Measurements from ENCODE around the gene RNF141.

DNA sequence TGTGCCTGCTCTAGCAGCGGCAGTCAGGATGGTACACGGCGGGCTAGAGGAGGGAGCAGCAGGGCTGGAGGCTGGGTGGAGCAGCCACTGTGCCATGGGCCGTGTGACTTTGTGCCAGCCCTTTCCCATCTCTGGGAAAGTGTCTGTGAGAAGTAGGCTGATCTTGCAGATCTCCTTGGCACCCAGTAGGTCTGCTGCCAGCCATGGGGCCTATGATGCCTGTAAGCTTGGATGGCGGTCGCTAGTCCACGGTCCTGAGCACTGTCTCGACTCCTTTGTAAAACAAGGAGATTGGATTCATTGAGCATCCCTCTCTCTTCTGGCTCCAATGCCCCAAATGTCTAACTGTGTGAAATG, 63.3 kb downstream of the RNF141 start:
- TF ChIP-seq PBX3 (IDR thresholded peaks at IDR 0.05; ENCODE audit: insufficient replicate concordance, low read depth, low read length), result no peak
- no peak for TF ChIP-seq RBBP5 (conservative IDR thresholded peaks at IDR 0.05)

Data from GM12878 (cell line).